Sciatic nerve (tissue), 2 donors: ENCODE data around the gene ELF3. TPM values are rescaled to one million over a fixed set of nuclear protein-coding genes. Genes with fewer than 3 reads are reported as not detected.
"Not testable (repeated sequence)": the region's sequence is repeated elsewhere in the genome, so short reads cannot be mapped to it uniquely, and the experiment has no call there.

Experiments used
- ATAC-seq: fragments of 200-7000 bp; cut with Tn5 transposase; one replicate; pipeline ENCODE4 v1.9.1; 2020; ENCODE audit warnings: mild to moderate bottlenecking, moderate library complexity
- DNase-seq: peaks from one replicate; pipeline ENCODE4 v3.0.0-alpha.2; 2020; ENCODE audit warnings: low spot score
- intact Hi-C: fragments of 100-400 bp; cut with DNase I; formaldehyde crosslinking; loops from one replicate; pipeline ENCODE4 v1.14.2; 2022
- total RNA-seq: library from RNA; stranded (reverse); fragmentation: NEBNext Ultra II Directional; extraction: Animal tissue kit (Norgen Biotek cat#: 25700); gene quantifications from one replicate; pipeline ENCODE4 v1.2.1, GENCODE V29; 2021
- donor health status: DM: no; HTN: no; CAD: no.
- donor health status: DM: no; HTN: no; CAD: no.

Gene ELF3
- total RNA-seq, 1 donor from 2014 or later: 6.4 TPM

DNA sequence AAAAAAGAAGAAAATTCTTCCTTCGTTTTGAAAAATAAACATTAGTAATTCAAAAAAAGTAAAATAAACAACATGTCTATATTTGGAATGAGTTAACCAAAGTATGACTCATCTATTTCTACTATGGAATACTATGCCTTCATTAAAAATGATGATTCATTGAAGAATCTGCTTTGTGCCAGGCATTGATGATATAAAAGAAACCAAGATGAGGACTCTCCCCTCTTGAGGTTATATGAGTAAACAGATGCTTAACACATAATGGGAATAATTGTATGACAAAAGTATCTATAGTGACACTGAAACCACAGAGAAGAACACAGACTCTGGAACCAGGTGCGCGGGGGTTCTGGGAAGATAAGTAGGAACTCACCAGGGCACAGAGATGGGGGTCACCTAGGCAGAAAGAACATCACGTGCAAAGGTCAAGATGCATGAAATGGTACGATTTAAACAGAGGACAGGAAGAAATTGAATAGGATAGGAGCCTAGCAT is 18.8 kb downstream of the ELF3 start:
- intact Hi-C loops: no loop called here
- no peak for DNase-seq
- ATAC-seq: no peak

DNA sequence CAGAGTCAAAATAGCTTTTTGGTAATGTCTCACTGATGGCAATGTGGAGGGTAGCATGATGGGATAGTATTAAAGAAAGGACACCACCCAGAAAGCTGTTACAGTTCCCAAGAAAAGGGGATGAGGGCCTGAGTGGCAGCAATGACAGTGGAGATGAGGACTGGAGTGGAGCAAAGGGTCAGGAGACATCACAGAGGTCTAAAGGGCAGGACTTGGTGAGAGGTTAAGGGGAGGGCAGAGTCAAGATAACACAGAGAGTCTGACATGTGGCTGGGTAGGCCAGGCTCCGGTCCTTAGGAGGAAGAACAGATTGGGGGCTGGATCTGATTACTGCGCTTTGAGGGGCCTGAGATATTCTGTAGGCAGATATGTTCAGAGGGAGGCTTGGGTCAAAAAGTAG is 19.3 kb downstream of the ELF3 start:
- DNase-seq: no peak
- intact Hi-C loops: no loop called here
- no peak for ATAC-seq

DNA sequence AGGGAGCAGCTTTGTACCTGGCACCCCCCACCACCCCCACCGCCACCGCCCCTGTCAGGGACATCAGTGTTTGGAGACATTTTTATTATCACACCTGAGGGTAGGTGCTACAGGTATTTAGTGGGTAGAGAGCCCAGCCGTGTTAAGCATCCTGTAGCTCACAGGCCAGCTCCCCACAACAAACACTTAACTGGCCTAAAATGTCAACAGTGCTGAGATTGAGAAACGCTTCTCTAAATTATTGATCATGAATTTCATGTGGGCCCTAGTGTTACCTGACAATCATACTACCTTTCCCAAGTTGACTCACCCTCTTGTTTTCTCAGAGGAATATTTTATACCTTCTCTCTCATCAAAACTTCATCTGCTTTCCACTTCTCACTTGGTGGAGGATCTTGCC is 21.4 kb downstream of the ELF3 start:
- DNase-seq (no peak), ATAC-seq (no peak)
- intact Hi-C loops: no loop called here

DNA sequence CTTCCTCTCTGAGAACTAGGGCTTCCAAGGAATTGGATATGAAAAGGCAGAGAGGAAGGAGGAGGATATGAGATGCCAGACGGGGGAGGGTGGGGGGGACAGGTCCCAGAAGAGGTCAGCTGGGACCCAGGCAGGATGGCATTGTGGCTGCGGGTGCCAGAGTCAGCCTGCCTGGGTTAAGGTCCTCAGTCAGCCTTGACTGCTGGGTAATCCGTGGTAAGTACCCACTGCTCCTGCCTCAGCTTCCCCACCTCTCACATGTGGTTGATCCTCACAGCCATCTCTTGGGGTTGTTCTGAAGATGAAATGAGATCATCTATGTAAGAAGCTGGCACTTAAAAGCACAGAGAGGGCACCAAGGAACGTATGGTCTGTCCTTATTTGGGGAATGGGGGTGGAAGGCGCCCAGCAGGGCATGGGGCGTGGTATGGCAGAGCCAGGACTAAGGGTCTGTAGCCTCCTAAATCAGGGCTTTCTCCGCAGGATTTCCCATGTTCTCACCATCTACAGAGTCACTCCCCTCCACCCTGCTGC is 23.8 kb downstream of the ELF3 start:
- ATAC-seq (no peak), DNase-seq (no peak)
- intact Hi-C loops: no loop called here

DNA sequence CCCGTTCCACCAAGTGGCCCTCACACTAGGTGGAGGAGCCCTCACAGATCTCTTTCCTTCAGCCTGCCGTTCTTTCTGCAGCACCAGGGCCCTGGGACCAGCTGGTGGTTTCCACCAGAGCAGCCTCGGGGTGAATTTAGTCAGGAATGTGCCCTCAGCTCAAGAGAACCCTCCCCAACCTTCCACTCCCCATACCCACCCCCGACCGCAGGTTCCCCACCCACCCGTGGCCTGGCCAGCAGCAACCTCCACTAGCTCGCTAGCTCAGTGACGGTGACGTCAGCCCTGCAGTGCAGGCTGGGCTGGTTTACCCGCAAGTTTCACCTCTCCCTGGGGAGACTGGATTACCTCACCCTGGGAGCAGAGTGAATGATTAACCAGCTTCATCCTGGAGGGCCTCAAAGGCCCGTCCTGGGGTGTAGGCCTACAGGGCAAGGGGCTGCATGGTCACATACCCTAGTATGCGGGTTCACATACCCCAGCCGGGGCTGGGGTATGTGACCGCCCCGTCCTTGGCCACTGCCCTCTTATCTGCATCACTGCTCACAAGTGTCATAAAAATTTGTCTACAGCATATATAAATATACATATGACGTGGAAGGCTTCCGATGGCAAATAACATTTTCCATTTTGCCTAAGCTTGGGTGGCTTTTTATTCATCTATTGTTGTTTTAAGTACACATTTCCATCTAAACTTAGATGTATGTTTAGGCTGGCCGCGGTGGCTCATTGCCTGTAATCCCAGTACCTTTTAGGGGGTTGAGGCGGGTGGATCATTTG is 24.5 kb downstream of the ELF3 start:
- ATAC-seq (peak; percentile 98), DNase-seq (peak; percentile 87)
- intact Hi-C loops: no loop called here

DNA sequence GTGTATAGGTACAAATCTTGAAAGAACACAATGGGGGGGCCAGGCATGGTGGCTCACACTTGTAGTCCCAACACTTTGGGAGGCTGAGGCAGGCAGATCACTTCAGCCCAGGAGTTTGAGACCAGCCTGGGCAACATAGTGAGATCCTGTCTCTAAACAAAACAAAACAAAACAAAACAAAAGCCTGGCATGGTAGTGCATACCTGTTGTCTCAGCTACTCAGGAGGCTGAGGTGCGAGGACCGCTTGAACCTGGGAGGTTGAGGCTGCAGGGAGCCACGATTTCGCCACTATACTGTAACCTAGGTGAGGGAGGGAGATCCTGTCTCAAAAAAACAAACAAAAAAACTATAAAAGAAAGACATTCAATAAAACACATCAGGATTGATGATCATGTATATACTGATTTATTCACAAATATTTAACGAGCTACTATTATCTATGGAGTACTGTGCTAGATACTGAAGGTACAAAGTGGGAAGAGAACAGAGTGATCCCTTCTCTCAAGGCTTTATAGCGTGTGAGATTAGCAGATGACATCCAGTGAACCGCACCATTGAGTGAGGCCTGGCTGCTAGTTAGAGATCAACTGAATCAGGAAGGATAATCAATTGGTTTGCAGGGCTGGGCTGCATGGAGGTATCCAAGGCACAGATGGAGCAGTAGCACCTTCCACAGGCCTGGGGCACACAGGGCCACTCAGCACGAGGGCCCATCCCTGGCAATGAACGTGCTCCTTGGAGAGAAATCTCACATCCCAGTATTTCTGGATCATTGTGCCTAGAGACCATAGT is 26.4 kb downstream of the ELF3 start:
- intact Hi-C loops: no loop called here
- ATAC-seq (no peak), DNase-seq (no peak)

DNA sequence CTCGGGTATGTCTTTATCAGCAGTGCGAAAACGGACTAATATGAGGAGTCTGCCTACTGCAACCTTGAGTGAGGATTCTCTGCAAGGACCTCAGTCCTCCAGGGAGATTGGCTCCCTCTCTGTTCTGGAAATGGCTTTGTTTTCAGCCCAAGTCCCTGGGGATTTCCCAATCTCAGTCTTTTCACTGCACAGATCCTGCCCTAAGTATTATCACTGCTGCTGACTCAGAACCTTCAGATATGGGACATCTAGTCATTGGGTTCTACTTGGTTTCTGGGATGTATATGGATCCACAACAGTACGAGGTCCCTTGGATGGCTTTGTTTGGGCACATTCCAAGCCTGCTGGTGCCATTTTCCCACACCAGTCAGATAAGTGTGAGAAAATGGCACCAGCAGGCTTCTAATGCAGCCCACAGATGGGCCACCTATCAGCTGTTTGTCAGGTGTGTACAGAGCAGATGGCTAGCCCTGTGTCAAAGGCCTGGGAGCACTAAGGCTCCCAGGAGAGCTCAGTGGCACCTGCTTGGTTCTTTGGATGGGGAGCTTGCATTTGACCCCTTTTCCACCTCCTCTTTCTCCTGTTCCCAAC is 27.4 kb downstream of the ELF3 start:
- intact Hi-C loops: no loop called here
- DNase-seq (no peak), ATAC-seq (no peak)

DNA sequence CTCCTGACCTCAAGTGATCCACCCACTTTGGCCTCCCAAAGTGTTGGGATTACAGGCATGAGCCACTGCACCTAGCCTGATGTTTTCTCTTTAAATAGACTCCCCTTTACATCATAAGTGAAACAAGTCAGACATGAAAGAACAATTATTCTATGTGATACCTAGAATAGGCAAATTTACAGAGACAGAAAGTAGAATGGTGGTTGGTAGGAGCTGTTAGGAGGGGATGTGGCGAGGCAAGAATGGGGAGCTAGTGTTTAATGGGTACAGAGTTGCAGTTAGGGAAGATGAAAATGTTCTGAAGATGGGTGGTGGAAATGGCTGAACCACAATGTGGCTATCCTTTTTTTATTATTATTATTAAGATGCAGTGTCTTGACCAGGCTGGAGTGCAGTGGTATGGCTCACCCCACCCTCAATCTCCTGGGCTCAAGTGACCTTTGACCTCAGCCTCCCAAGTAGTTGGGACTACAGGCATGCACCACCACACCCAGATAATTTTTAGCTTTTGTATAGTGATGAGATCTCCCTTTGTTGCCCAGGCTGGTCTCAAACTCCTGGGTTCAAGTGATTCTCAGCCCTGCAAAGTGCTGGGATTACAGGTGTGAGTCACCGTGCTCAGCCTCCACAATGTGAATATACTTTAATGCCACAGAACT is 28.4 kb downstream of the ELF3 start:
- intact Hi-C loops: no loop called here
- DNase-seq: no peak
- ATAC-seq: no peak

DNA sequence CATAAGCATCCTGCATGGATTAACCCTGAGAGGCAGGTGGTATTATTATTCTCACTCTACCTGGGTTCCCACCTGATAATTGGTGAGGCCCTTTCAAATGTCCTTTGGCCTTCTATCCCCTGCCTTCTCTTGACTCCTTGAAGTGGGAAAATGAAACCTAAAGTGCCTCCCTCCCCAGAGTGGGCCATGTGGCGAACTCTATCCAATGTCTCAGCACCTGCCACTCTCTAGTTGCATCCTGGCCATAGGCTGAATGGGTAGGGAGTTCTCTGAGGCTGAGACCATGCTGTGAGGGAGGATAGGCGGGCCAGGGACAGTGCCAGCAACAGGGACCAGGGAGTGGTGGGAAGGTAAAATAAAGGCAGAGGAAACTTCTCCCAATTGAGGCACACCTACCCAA is 35.3 kb downstream of the ELF3 start:
- ATAC-seq: no peak

DNA sequence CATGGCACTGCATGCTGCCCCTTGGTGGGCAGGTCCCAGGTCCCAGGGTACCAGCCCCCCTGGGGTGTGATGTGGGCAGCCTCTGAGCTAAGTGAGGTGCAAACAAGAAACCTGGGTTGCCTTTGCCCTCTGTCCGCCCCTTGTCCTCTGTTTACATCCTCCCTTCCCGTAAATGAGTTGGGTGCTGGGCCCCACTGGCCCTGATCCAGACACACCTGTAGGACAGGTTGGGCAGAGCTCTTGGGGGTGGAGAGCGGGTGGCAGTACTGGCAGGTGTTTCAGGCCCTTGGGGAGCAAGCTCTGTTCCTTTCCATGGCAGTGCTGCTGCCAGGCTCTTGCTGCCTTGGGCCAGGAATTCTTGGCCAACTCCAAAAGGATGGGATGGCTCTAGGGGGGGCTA is 35.8 kb downstream of the ELF3 start:
- DNase-seq (no peak), ATAC-seq (no peak)
- intact Hi-C loops: no loop called here

More for the DNA sequence above, 35.3 kb downstream of the ELF3 start:
- no peak for DNase-seq
- intact Hi-C loops: no loop called here

DNA sequence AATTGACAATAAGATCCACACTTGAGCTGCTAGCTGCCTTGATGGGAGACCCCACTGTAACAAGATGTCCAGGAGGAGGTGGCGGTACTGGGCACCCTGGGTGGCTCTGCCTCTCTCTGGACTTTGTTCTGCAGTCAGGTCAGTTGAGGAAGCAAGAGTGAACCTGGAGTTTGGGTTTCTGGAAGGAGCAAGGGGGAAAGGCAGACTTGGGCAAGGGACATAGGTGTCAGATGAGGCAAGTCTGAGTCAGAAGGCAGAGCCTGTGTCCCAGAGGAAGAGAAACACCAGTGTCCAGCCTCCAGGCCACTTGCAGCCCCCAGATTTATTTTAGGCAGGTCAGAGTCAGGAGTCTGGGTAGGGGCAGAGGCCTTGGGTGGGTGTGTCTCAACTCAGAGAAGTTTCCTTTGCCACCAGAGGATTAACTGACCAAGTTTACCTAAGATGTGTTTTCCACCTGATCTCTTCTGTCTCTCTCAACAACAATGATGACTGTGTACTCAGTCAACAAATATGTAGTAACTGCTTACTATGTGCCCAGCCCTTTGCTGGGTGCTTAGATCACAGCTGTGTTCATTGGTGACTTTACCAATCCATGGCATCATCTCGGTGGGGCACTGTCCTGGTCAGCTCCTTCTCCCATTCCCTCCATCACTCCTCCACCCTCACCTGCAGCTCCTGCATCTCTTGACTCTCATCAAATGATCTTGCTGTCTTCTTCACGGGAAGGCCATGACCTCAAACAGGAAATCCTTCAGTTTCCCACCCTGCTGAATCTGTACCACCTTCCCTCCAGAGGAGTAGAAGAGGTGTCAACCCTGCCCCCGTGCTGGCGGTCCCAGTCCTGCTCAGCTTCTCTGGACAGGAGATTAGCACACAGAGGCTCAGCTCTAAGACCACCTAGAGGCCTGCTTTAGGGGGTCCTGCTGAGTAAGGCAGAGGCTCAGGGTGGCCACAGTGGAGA is 36.6 kb downstream of the ELF3 start:
- ATAC-seq: no peak
- DNase-seq: no peak
- intact Hi-C loops: no loop called here

DNA sequence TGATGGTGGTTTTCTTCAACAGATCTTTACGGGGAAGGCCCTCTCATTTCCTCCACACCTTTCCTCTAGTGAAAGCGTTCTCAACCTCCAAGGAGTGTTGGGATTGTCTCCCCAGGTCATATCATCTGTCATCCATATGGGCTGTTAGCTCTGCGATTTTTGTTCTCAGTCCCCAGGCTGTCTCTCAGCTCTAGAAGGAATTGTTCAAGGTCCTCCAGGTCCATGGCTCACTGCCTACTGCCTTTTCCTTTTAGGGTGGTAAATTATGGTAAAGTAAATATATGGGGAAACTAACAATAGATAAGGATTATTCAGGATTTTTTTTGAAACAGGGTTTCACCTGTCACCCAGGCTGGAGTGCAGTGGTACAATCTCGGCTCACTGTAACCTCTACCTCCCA is 37.6 kb downstream of the ELF3 start:
- intact Hi-C loops: no loop called here
- no peak for ATAC-seq

DNA sequence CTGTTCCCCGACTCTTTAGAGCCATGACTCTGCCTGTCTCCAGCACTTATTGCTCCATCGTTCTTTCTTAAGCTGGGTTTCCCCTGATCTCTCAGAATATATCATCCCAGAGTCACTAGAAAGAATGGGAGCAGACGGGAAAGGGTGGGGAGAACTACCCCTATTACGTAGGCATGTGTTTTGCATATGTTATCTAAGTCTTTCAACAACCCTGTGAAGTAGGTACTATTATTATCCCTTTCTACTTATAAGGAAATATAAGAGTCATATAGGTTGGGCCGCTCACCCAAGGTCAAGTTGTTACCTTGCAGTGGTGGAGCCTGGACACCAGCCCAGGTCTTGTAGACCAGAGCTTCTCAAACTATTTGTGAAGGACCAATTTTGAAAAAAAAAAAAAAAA is 38.7 kb downstream of the ELF3 start:
- DNase-seq (no peak), ATAC-seq (no peak)
- intact Hi-C loops: no loop called here

More for the DNA sequence above, 37.6 kb downstream of the ELF3 start:
- no peak for DNase-seq

DNA sequence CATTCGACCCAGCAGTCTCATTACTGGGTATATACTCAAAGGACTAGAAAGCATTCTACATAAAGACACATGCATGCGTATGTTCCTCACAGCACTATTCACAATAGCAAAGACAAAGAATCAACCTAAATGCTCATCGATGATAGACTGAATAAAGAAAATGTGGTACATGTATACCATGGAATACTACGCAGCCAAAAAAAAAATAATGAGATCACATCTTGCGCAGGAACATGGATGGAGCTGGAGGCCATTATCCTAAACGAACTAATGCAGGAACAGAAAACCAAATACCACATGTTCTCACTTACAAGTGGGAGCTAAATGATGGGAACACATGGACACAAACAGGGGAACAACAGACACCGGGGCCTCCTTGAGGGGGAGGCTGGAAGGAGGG is 43.7 kb downstream of the ELF3 start:
- no peak for ATAC-seq
- intact Hi-C loops: no loop called here
- DNase-seq: no peak

DNA sequence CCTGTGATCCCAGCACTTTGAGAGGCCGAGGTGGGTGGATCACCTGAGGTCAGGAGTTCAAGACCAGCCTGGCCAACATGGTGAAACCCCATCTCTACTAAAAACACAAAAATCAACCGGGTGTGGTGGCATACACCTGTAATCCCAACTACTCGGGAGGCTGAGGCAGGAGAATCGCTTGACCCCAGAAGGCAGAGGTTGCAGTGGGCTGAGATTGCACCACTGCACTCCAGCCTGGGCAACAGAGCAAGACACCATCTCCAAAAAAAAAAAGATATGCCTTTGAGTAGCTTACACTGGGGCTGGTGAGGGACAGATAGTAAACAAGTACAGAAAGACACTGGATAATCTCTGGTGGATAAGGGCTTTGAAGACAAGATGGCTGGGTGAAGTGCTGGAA is 44.3 kb downstream of the ELF3 start:
- DNase-seq, intact Hi-C loops, ATAC-seq: not testable (repeated sequence)

DNA sequence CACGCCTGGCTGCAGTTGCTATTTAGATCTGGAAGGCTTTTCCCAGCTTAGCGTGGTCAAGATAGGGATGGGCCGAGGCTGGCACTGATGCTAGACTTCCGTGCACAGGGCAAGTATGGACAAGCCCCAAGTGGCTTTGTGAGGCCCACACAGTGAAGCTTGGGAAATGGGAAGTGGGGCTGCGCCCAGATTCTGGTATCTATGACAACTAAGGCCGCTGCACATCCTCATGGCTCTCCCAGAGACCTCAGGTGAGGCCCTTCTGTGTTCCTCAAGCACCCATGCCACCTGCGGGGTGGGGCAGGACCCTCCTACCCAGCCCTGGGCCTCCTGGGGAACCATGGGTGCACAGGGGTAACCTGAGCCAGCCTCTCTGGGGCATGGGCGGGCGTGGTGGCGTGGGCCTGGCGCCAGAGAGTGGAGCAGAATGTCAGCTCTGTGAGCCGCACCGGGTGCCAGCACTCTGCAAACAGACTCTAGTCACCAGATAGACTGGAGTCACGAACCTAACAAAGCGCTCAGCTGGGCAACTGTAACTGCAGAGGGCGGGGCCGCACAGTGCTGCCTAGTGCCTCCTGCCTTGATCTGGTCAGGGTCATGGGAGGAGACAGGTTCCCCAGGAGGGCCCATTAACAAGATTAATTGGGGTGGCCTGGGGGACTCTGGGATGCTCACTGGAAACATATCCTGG is 46.4 kb downstream of the ELF3 start:
- DNase-seq: no peak
- peak; percentile 38 for ATAC-seq
- intact Hi-C loops: no loop called here

DNA sequence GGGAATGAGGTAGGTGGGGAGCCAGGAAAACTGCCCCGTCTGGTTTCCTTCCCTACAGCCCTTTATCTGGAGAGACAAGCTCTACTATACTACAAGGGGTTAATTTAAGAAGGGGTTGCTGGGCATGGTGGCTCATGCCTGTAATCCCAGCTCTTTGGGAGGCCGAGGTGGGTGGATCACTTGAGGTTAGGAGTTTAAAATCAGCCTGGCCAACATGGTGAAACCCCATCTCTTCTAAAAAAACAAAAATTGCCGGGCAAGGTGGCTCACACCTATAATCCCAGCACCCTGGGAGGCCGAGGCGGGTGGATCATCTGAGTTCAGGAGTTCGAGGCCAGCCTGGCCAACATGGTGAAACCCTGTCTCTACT is 46.9 kb downstream of the ELF3 start:
- intact Hi-C loops, ATAC-seq, DNase-seq: not testable (repeated sequence)
